ENCODE measurements around the gene SRA1. TPM values are rescaled to one million over a fixed set of nuclear protein-coding genes. Genes with fewer than 3 reads are reported as not detected.
A peak's percentile ranks its signal among the peaks of the same experiment; 100 is the strongest.

SRA1 gene
- total and polyA plus RNA-seq, 2 of the 4 experiments (the other 2 are of a cell fraction) = 52.9 to 54.8 TPM

GRCh38 chr5:140566665-140567064, 9.4 kb upstream of the SRA1 start:
- ChIA-PET POLR2A (ENCODE audit: unreplicated experiment) (no interaction called here), CTCF (no interaction called here)
- Histone ChIP-seq H3K4me3 (ENCODE audit: insufficient read depth, low read depth, low read length) (no peak overlapping the region), H3K9ac (ENCODE audit: low read depth, low read length) (no peak overlapping the region), H2BK15ac (ENCODE audit: low read depth, low read length) (no peak overlapping the region), H2BK120ac (ENCODE audit: low read depth, low read length) (no peak overlapping the region), H4K20me1 (ENCODE audit: insufficient read depth, low read length) (no peaks in the 10 kb centered on the region), H3K27me3 (ENCODE audit: control insufficient read depth, insufficient read depth, low read length) (no peaks in the 10 kb centered on the region), H2AFZ (replicated peaks; ENCODE audit: low read length, poor library complexity) (no peak overlapping the region), H3K36me3 (ENCODE audit: control insufficient read depth, insufficient read depth, low read length) (peaks cover 28% of the 10 kb centered on the region), H3K23ac (ENCODE audit: low read depth, low read length) (no peak overlapping the region), H2BK5ac (ENCODE audit: low read depth, low read length, poor library complexity, severe bottlenecking) (no peak overlapping the region), H4K91ac (ENCODE audit: insufficient read depth, low read depth, low read length) (no peak overlapping the region), H3K79me1 (ENCODE audit: low read depth in 1 of 2, low read length in 2 of 2) (peaks cover 27 to 54% of the 10 kb centered on the region in 2 experiments), H3K56ac (ENCODE audit: extremely low read depth, insufficient read depth, low read length) (no peak overlapping the region), H4K5ac (ENCODE audit: low read depth, low read length) (no peak overlapping the region), H3K4me2 (ENCODE audit: low read depth, low read length) (no peak overlapping the region), H2AK5ac (ENCODE audit: low read depth, low read length) (no peak overlapping the region), H2AK9ac (replicated peaks; ENCODE audit: low read depth, low read length, poor library complexity) (peak overlapping the region; percentile 13), H3K9me1 (ENCODE audit: insufficient read depth, low read length) (peaks cover 19% of the 10 kb centered on the region), H3K9me3 (ENCODE audit: control insufficient read depth, insufficient read depth, low read length) (no peaks in the 10 kb centered on the region), H3K27ac (ENCODE audit: insufficient read depth, low read length) (no peak overlapping the region), H4K8ac (ENCODE audit: low read depth in 2 of 2, low read length in 2 of 2) (no peak overlapping the region), H3K14ac (replicated peaks; ENCODE audit: low read depth, low read length) (no peak overlapping the region), H2BK20ac (ENCODE audit: low read depth, low read length) (no peak overlapping the region), H3K4ac (ENCODE audit: low read depth, low read length) (no peak overlapping the region), H3K4me1 (ENCODE audit: control insufficient read depth, insufficient read depth, low read length) (peaks cover 8% of the 10 kb centered on the region), H3K18ac (ENCODE audit: low read depth, low read length) (no peak overlapping the region)
- ATAC-seq (ENCODE audit: low read depth) (no peak), DNase-seq (no peak)
- TF ChIP-seq CEBPB (IDR thresholded peaks at IDR 0.05; ENCODE audit: low read depth, low read length) (no peak), FOS (IDR thresholded peaks at IDR 0.05; ENCODE audit: low read depth, low read length) (no peak), MAFK (IDR thresholded peaks at IDR 0.05; ENCODE audit: low read depth, low read length) (no peak), RCOR1 (IDR thresholded peaks at IDR 0.05; ENCODE audit: insufficient replicate concordance, low read length) (no peak), MXI1 (IDR thresholded peaks at IDR 0.05; ENCODE audit: borderline replicate concordance, low read depth, low read length) (no peak), USF2 (IDR thresholded peaks at IDR 0.05; ENCODE audit: low read depth, low read length) (no peak), BHLHE40 (IDR thresholded peaks at IDR 0.05; ENCODE audit: low read depth, low read length) (no peak), RFX5 (IDR thresholded peaks at IDR 0.05; ENCODE audit: low read depth, low read length) (no peak), POLR2A (IDR thresholded peaks at IDR 0.05; ENCODE audit: low read depth, low read length) (no peak), SMC3 (IDR thresholded peaks at IDR 0.05; ENCODE audit: low read depth, low read length) (no peak), RAD21 (IDR thresholded peaks at IDR 0.05; ENCODE audit: low read length) (no peak), NFE2L2 (IDR thresholded peaks at IDR 0.05; ENCODE audit: low read depth, low read length) (no peak), MAZ (IDR thresholded peaks at IDR 0.05; ENCODE audit: borderline replicate concordance, low read depth, low read length) (no peak), ELK1 (IDR thresholded peaks at IDR 0.05; ENCODE audit: borderline replicate concordance, low read depth, low read length) (no peak), CTCF (conservative IDR thresholded peaks at IDR 0.05; ENCODE audit: low read depth, low read length) (no peak), CHD1 (IDR thresholded peaks at IDR 0.05; ENCODE audit: low read depth, low read length) (no peak)
- intact Hi-C loops (cut with micrococcal nuclease) = no loop called here
- dilution Hi-C loops (cut with HindIII; ENCODE audit: low sequenced_read_pairs, unreplicated experiment) = no loop called here
- BruUV-seq (replicated peaks) = no TSS peak
- WGBS, 2 experiments (ENCODE audit: extremely low coverage in 2 of 2, insufficient read length in 1 of 2) = 90% methylated on average over 3 of the region's 5 CpGs; no CpG with 5 or more reads in 1 of the 2 experiments
- in situ Hi-C loops (cut with MboI; ENCODE audit: low sequenced_read_pairs) = no loop called here

All from IMR-90 (cell line).